A549 (cell line): Measurements from ENCODE around the gene BOD1L1. TPM values are rescaled to one million over a fixed set of nuclear protein-coding genes. Genes with fewer than 3 reads are reported as not detected.

Source experiments
- ATAC-seq, 2 experiments: fragments of 200-7000 bp in 1 of 2; fragments of >200 bp in 1 of 2; cut with Nextera tagmentation in 1 of 2; cut with Tn5 transposase in 1 of 2; 3 replicates each; pipeline versions ENCODE4 v1.8.0 to v1.9.1; 2018 to 2020; ENCODE audit warnings: mild to moderate bottlenecking in 1 of 2, moderate library complexity in 1 of 2
- CTCF ChIA-PET: fragments of 300-600 bp; sonication (Branson Sonifier 250); formaldehyde crosslinking; extraction: SDS; loops from one replicate; lab custom pipeline; 2021; ENCODE audit warnings: antibody characterized with exemption, inconsistent platforms; lab: Yijun Ruan, JAX
- POLR2A ChIA-PET: fragments of 350-600 bp; formaldehyde crosslinking; extraction: SDS; loops from one replicate; lab custom pipeline; 2021; ENCODE audit warnings: antibody characterized with exemption, inconsistent platforms; lab: Yijun Ruan, JAX
- DNase-seq, 2 experiments: peaks; one replicate each; pipeline versions ENCODE4 v3.0.0 to v3.0.0-alpha.2; 2011 to 2016; ENCODE audit warnings: low read depth in 1 of 2, low spot score in 1 of 2
- FAIRE-seq: peaks from 2 replicates; lab custom pipeline; 2011; peaks lifted over from hg19 to GRCh38; lab: Jason Lieb, UNC
- H3K27ac ChIP-seq, 2 experiments: fragments of >200 bp; sonication (Bioruptor Twin); formaldehyde crosslinking; 3 replicates each; pipeline ENCODE4 v1.5.1; 2016 to 2017
- H3K4me1 ChIP-seq: fragments of >200 bp; sonication (Bioruptor Twin); formaldehyde crosslinking; 3 replicates; pipeline ENCODE4 v1.6.1; 2016
- H3K4me2 ChIP-seq: fragments of >200 bp; sonication (Bioruptor Twin); formaldehyde crosslinking; 3 replicates; pipeline ENCODE4 v1.6.1; 2016
- H3K4me3 ChIP-seq: fragments of >200 bp; sonication (Bioruptor Twin); formaldehyde crosslinking; 3 replicates; pipeline ENCODE4 v1.5.1; 2016
- H3K9me3 ChIP-seq: fragments of >200 bp; sonication (Bioruptor Twin); formaldehyde crosslinking; 3 replicates; pipeline ENCODE4 v1.6.1; 2016
- BCL3 ChIP-seq: fragments of >200 bp; sonication (Bioruptor Twin); formaldehyde crosslinking; IDR thresholded peaks from 3 replicates; pipeline ENCODE4 v1.6.1; 2016
- BHLHE40 ChIP-seq: IDR thresholded peaks from 2 replicates; pipeline ENCODE4 v1.6.1; 2012; ENCODE audit warnings: low read depth, low read length, inconsistent platforms
- CEBPB ChIP-seq, 2 experiments: fragments of >200 bp in 1 of 2; sonication (Bioruptor Twin) in 1 of 2; formaldehyde crosslinking in 1 of 2; IDR thresholded peaks; 2 replicates each; pipeline ENCODE4 v1.6.1; 2012 to 2016
- EHMT2 ChIP-seq: fragments of 200-600 bp; sonication (generic); IDR thresholded peaks from 2 replicates; pipeline ENCODE4 v1.6.1; 2016; ENCODE audit warnings: antibody characterized with exemption, low read depth, mild to moderate bottlenecking, moderate library complexity
- EP300 ChIP-seq, 2 experiments: fragments of >200 bp; sonication (Bioruptor Twin); formaldehyde crosslinking; IDR thresholded peaks; 2 replicates in 1 of 2; 3 replicates in 1 of 2; pipeline ENCODE4 v1.6.1; 2016 to 2017
- FOSL2 ChIP-seq, 2 experiments: fragments of 450-650 bp in 1 of 2; fragments of >200 bp in 1 of 2; sonication (Bioruptor Twin) in 1 of 2; formaldehyde crosslinking; IDR thresholded peaks; 2 replicates each; pipeline versions ENCODE4 v1.5.0 to v1.6.1; 2016 to 2020; ENCODE audit warnings: mild to moderate bottlenecking in 1 of 2, moderate library complexity in 1 of 2
- GATA3 ChIP-seq: IDR thresholded peaks from 2 replicates; pipeline ENCODE4 v1.6.1; 2012; ENCODE audit warnings: borderline replicate concordance
- HOXA7 ChIP-seq: fragments of 250-450 bp; sonication (Bioruptor Pico); IDR thresholded peaks from 2 replicates; pipeline ENCODE4 v1.5.0; 2020; ENCODE audit warnings: mild to moderate bottlenecking, moderate library complexity
- JUN ChIP-seq, 2 experiments: fragments of >200 bp; sonication (Bioruptor Twin); formaldehyde crosslinking; IDR thresholded peaks; 2 replicates in 1 of 2; 3 replicates in 1 of 2; pipeline ENCODE4 v1.6.1; 2016 to 2017
- JUNB ChIP-seq: fragments of >200 bp; sonication (Bioruptor Twin); formaldehyde crosslinking; IDR thresholded peaks from 2 replicates; pipeline ENCODE4 v1.6.1; 2016
- MAX ChIP-seq: IDR thresholded peaks from 2 replicates; pipeline ENCODE4 v1.6.1; 2012
- NR3C1 ChIP-seq: fragments of >200 bp; sonication (Bioruptor Twin); formaldehyde crosslinking; IDR thresholded peaks from 3 replicates; pipeline ENCODE4 v1.6.1; 2017
- PBX3 ChIP-seq: IDR thresholded peaks from 2 replicates; pipeline ENCODE4 v1.6.1; 2012
- SMC3 ChIP-seq: fragments of >200 bp; sonication (Bioruptor Twin); formaldehyde crosslinking; IDR thresholded peaks from 3 replicates; pipeline ENCODE4 v1.6.1; 2018; ENCODE audit warnings: inconsistent platforms
- ZNF302 ChIP-seq: fragments of 250-450 bp; sonication (Bioruptor Pico); IDR thresholded peaks from 2 replicates; pipeline ENCODE4 v1.9.0; 2021; ENCODE audit warnings: inconsistent platforms, mild to moderate bottlenecking, moderate library complexity
- WGBS: methylation state at CpG from one replicate; pipeline ENCODE4 v1.1.6; 2017; ENCODE audit errors: missing lambda C conversion rate; 5-methylcytosine and 5-hydroxymethylcytosine counted together
- polyA plus RNA-seq, 4 experiments: library from polyadenylated mRNA; depleted of rRNA in 3 of 4; stranded (reverse); fragments of >200 nt; fragmentation: RNase III in 1 of 4; extraction: RNeasy Plus Mini Kit Qiagen cat#74134 plus additional on column Dnase treatment in 1 of 4; gene quantifications; 2 replicates in 3 of 4; 3 replicates in 1 of 4; pipeline ENCODE4 v1.2.3, GENCODE V29; 2011 to 2017

Gene BOD1L1
- polyA plus RNA-seq, 2 of the 4 experiments (the other 2 are of a cell fraction) = 16.4 to 27.7 TPM

GRCh38 chr4:13642170-13642950 is 14.8 kb upstream of the BOD1L1 start:
- no peak for ATAC-seq
- no peak for TF ChIP-seq SMC3
- TF ChIP-seq, all 56 proteins: peak for 0
- ChIA-PET CTCF (interaction anchor here (0.8 to 1.1 kb wide), 2 partner anchors 12 to 14 kb away, joined by 3 to 4 read pairs; no protein-coding TSS in a partner anchor), POLR2A (no interaction called here)
- Histone ChIP-seq H3K4me3 (no peak overlapping the region), H3K9me3 (no peaks in the 10 kb centered on the region; the same call in 2 of the 3 replicates), H3K4me1 (peaks cover 36% of the 10 kb centered on the region), H3K27ac (peak overlapping the region; percentile 79 to 84), H3K4me2 (peak overlapping the region; percentile 59)
- FAIRE-seq (no peak), DNase-seq (no peak)
- WGBS = 20% methylated on average over 2 of the region's 2 CpGs

- ATAC-seq = no peak
- Histone ChIP-seq H3K4me2 (peak overlapping the region; percentile 59; the same call in 2 of the 3 replicates), H3K4me1 (peaks cover 36% of the 10 kb centered on the region), H3K27ac (peak overlapping the region; percentile 79 to 84), H3K4me3 (no peak overlapping the region), H3K9me3 (no peaks in the 10 kb centered on the region; the same call in 2 of the 3 replicates)
- CTCF ChIA-PET = interaction anchor here (1.0 kb wide), 1 partner anchor 13 kb away, joined by 4 read pairs; no protein-coding TSS in a partner anchor
- FAIRE-seq = no peak
- POLR2A ChIA-PET = no interaction called here
- TF ChIP-seq EHMT2 = no peak
- no peak for TF ChIP-seq ZNF302 (CRISPR knock-in tag)
- no peak for TF ChIP-seq HOXA7 (CRISPR knock-in tag)
- TF ChIP-seq PBX3 = no peak
- DNase-seq = no peak
- 75% methylated on average over 6 of the region's 6 CpGs for WGBS
Measured at GRCh38 chr4:13641084-13641483, 13.6 kb upstream of the BOD1L1 start.

GRCh38 chr4:13640149-13640940 is 12.8 kb upstream of the BOD1L1 start:
- POLR2A ChIA-PET = interaction anchor here (1.4 kb wide), 1 partner anchor 12 kb away, joined by 5 read pairs; the partner anchor contains the start of gene BOD1L1
- peak overlapping the region; percentile 59 for H3K4me2 ChIP-seq
- H3K4me1 ChIP-seq = peaks cover 36% of the 10 kb centered on the region
- FAIRE-seq = no peak
- CTCF ChIA-PET = interaction anchor here (1.0 kb wide), 2 partner anchors 14 kb away, joined by 4 to 5 read pairs; no protein-coding TSS in a partner anchor
- DNase-seq = peak in 1 of 2 experiments; percentile 84
- WGBS = 14% methylated on average over 7 of the region's 8 CpGs
- no peak overlapping the region for H3K4me3 ChIP-seq
- TF ChIP-seq FOSL2 (IDR thresholded peaks at IDR 0.05) (peak; percentile 82), FOSL2 (CRISPR knock-in tag; IDR thresholded peaks at IDR 0.05) (peak; percentile 74), BCL3 (0 out of 3 replicates have a peak, but pooled peaks have one; percentile 48), GATA3 (peak; percentile 89), CEBPB (IDR thresholded peaks at IDR 0.05) (0 out of 4 replicates have a peak, but pooled peaks of 1 of the 2 experiments have one; percentile 8), NR3C1 (no peak), SMC3 (peak; percentile 21; the same call in 1 of the 3 replicates), JUN (IDR thresholded peaks at IDR 0.05) (peak; percentile 61 to 67; a peak in 4 of 5 replicates), BHLHE40 (no peak), JUNB (peak; percentile 80), MAX (peak; percentile 48; the same call in 1 of the 2 replicates), EP300 (IDR thresholded peaks at IDR 0.05) (peak; percentile 80; a peak in 4 of 5 replicates)
- H3K27ac ChIP-seq = peak overlapping the region; percentile 79 to 84
- H3K9me3 ChIP-seq = no peaks in the 10 kb centered on the region; the same call in 2 of the 3 replicates
- ATAC-seq = peak; percentile 84 to 91
